B cell (primary cell): ENCODE measurements around the gene GRAP. TPM values are rescaled to one million over a fixed set of nuclear protein-coding genes. Genes with fewer than 3 reads are reported as not detected.

Source experiments
- ATAC-seq: fragments of 200-7000 bp; cut with Tn5 transposase; one replicate; pipeline ENCODE4 v1.10.0; 2021; ENCODE audit warnings: low read depth, mild to moderate bottlenecking, moderate number of reproducible peaks, moderate library complexity
- CTCF ChIA-PET: fragments of 350-600 bp; sonication (Branson Sonifier 250); formaldehyde crosslinking; loops from one replicate; lab custom pipeline; 2021; ENCODE audit warnings: antibody characterized with exemption, inconsistent platforms; lab: Charles Lee
- POLR2A ChIA-PET: fragments of 350-600 bp; sonication (Branson Sonifier 250); formaldehyde crosslinking; loops from one replicate; lab custom pipeline; 2021; ENCODE audit warnings: antibody characterized with exemption; lab: Charles Lee
- DNase-seq: peaks from one replicate; pipeline ENCODE4 v3.0.0; 2013
- H2AFZ ChIP-seq: 2 replicates; pipeline ENCODE4 v1.6.1; 2012; ENCODE audit warnings: mild to moderate bottlenecking, low read depth, low read length; ENCODE audit not compliant: insufficient read depth, poor library complexity, severe bottlenecking
- H3K27ac ChIP-seq, 2 donors: 1 replicate in 1 of 2; 2 replicates in 1 of 2; pipeline ENCODE4 v1.5.1; 2012 to 2013; ENCODE audit warnings: low read length in 2 of 2, mild to moderate bottlenecking in 2 of 2, moderate library complexity in 1 of 2
- H3K27me3 ChIP-seq, 4 experiments: fragments of 200-600 bp in 1 of 4; sonication (generic) in 1 of 4; replicated peaks in 1 of 4; 1 replicate in 2 of 4; 2 replicates in 2 of 4; pipeline versions ENCODE4 v1.6.1 to v1.7.0; 2013 to 2016; ENCODE audit warnings: low read length in 3 of 4, mild to moderate bottlenecking in 2 of 4, mixed read lengths in 1 of 4, moderate library complexity in 1 of 4; ENCODE audit not compliant: insufficient read depth in 4 of 4, control insufficient read depth in 3 of 4; ENCODE audit errors: control extremely low read depth in 1 of 4
- H3K36me3 ChIP-seq, 2 experiments: replicated peaks in 1 of 2; 1 replicate in 1 of 2; 2 replicates in 1 of 2; pipeline versions ENCODE4 v1.6.1 to v1.7.1; 2013; ENCODE audit warnings: low read length in 1 of 2; ENCODE audit not compliant: insufficient read depth in 2 of 2, control insufficient read depth in 1 of 2; ENCODE audit errors: control extremely low read depth in 1 of 2, extremely low read depth in 1 of 2
- H3K4me1 ChIP-seq, 2 donors: fragments of 200-600 bp in 1 of 2; sonication (generic) in 1 of 2; 1 replicate in 1 of 2; 2 replicates in 1 of 2; pipeline versions ENCODE4 v1.5.1 to v1.6.1; 2013 to 2017; ENCODE audit warnings: low read length in 2 of 2; ENCODE audit not compliant: control insufficient read depth in 2 of 2, insufficient read depth in 2 of 2
- H3K4me2 ChIP-seq: replicated peaks from 2 replicates; pipeline ENCODE3; 2012; ENCODE audit warnings: mild to moderate bottlenecking, low read depth, low read length; ENCODE audit not compliant: poor library complexity, severe bottlenecking
- H3K4me3 ChIP-seq, 5 experiments: fragments of 200-600 bp in 1 of 5; sonication (generic) in 1 of 5; 1 replicate in 3 of 5; 2 replicates in 2 of 5; pipeline versions ENCODE4 v1.5.1 to v1.7.0; 2011 to 2016; ENCODE audit warnings: low read length in 4 of 5, mild to moderate bottlenecking in 4 of 5, low read depth in 2 of 5, control low read depth in 1 of 5, moderate library complexity in 1 of 5; ENCODE audit not compliant: insufficient read depth in 1 of 5; ENCODE audit errors: control extremely low read depth in 1 of 5, extremely low read depth in 1 of 5
- H3K79me2 ChIP-seq: fragments of 200-600 bp; sonication (generic); one replicate; pipeline ENCODE4 v1.6.0; 2016; ENCODE audit warnings: low read length; ENCODE audit not compliant: control insufficient read depth, insufficient read depth
- H3K9ac ChIP-seq: fragments of 200-600 bp; sonication (generic); 2 replicates; pipeline ENCODE4 v1.6.1; 2017; ENCODE audit warnings: mild to moderate bottlenecking, low read length, moderate library complexity
- H3K9me3 ChIP-seq, 3 donors: one replicate each; pipeline versions ENCODE4 v1.6.1 to v1.7.1; 2013; ENCODE audit warnings: low read length in 2 of 3; ENCODE audit not compliant: control insufficient read depth in 2 of 3, insufficient read depth in 1 of 3; ENCODE audit errors: control extremely low read depth in 1 of 3
- H4K20me1 ChIP-seq: 2 replicates; pipeline ENCODE4 v1.6.0; 2012; ENCODE audit warnings: mild to moderate bottlenecking, low read length; ENCODE audit not compliant: insufficient read depth, control insufficient read depth, poor library complexity, severe bottlenecking
- H3K27ac Mint-ChIP-seq: one replicate; pipeline ENCODE4 v1.8.0; 2021; ENCODE audit warnings: mixed read lengths
- H3K27me3 Mint-ChIP-seq: one replicate; pipeline ENCODE4 v1.8.0; 2021; ENCODE audit warnings: mixed read lengths
- H3K4me1 Mint-ChIP-seq: one replicate; pipeline ENCODE4 v1.8.0; 2021; ENCODE audit warnings: mixed read lengths
- H3K4me3 Mint-ChIP-seq: one replicate; pipeline ENCODE4 v1.8.0; 2021; ENCODE audit warnings: mixed read lengths
- H3K9me3 Mint-ChIP-seq: one replicate; pipeline ENCODE4 v1.8.0; 2022; ENCODE audit warnings: mixed read lengths; ENCODE audit not compliant: insufficient read depth
- EZH2 ChIP-seq: IDR thresholded peaks from 2 replicates; pipeline ENCODE4 v1.6.1; 2012; ENCODE audit warnings: borderline replicate concordance, low read depth, mild to moderate bottlenecking, moderate library complexity, low read length; ENCODE audit not compliant: insufficient read depth, poor library complexity, severe bottlenecking
- WGBS: methylation state at CpG from one replicate; pipeline ENCODE4 v1.1.5; 2013; ENCODE audit warnings: missing lambda C conversion rate; ENCODE audit not compliant: insufficient coverage; 5-methylcytosine and 5-hydroxymethylcytosine counted together
- intact Hi-C: fragments of 100-400 bp; cut with micrococcal nuclease; formaldehyde crosslinking; loops from one replicate; pipeline ENCODE4 v1.10.0; 2022
- polyA plus RNA-seq: library from polyadenylated mRNA; depleted of rRNA; stranded (reverse); fragments of >200 nt; gene quantifications from 2 replicates; pipeline ENCODE4 v1.2.3, GENCODE V29; 2012
- total RNA-seq, 2 donors: library from RNA; stranded (reverse); fragments of 120-200 nt in 1 of 2; gene quantifications; 1 replicate in 1 of 2; 2 replicates in 1 of 2; pipeline versions ENCODE4 v1.2.3 to v1.2.4, GENCODE V29; 2013 to 2022
- TF ChIP-seq, protein P1 (sequence below): fragments of 200-600 bp; IDR thresholded peaks from one replicate; pipeline ENCODE4 v1.8.0; 2022; ENCODE audit warnings: antibody characterized with exemption, mild to moderate bottlenecking

Gene GRAP
- total and polyA plus RNA-seq, 2 donors (not counting 1 experiment from before 2014, with no cell fraction given), result 59.8 to 93.2 TPM

DNA sequence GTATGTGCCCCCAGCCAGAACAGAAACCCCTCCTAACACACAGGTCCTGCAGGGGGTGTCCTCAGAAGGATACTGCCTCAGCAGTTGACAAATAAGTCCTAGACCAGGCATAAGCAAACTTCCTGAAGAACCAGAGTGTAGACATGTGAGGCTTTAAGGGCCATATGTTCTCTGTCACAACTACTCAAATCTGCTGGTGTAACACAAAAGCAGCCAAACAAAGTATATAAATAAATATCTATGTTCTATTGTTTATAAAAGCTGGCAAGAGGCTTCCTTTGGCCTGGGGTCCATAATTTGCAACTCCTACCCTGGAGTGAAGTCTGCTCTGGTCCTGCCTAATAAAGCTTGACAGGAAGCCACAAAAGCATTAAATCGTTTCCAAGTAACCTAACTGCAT, 52.1 kb downstream of the GRAP start:
- no peak for TF ChIP-seq EZH2
- TF ChIP-seq, protein P1, sequence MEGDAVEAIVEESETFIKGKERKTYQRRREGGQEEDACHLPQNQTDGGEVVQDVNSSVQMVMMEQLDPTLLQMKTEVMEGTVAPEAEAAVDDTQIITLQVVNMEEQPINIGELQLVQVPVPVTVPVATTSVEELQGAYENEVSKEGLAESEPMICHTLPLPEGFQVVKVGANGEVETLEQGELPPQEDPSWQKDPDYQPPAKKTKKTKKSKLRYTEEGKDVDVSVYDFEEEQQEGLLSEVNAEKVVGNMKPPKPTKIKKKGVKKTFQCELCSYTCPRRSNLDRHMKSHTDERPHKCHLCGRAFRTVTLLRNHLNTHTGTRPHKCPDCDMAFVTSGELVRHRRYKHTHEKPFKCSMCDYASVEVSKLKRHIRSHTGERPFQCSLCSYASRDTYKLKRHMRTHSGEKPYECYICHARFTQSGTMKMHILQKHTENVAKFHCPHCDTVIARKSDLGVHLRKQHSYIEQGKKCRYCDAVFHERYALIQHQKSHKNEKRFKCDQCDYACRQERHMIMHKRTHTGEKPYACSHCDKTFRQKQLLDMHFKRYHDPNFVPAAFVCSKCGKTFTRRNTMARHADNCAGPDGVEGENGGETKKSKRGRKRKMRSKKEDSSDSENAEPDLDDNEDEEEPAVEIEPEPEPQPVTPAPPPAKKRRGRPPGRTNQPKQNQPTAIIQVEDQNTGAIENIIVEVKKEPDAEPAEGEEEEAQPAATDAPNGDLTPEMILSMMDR, result no peak
- Histone ChIP-seq H3K79me2 (peaks cover 27% of the 10 kb centered on the region), H3K36me3 (peaks cover 0 to 8% of the 10 kb centered on the region in 2 experiments), H3K4me1 (peaks cover 24 to 27% of the 10 kb centered on the region in 2 donors), H2AFZ (no peak overlapping the region), H3K9me3 (peaks cover 2 to 10% (median 4%) of the 10 kb centered on the region in 3 donors), H4K20me1 (peaks cover 72% of the 10 kb centered on the region), H3K4me2 (no peak overlapping the region), H3K27ac (no peak overlapping the region), H3K4me3 (no peak overlapping the region), H3K27me3 (no peaks in the 10 kb centered on the region), H3K9ac (no peak overlapping the region)
- Mint-ChIP-seq H3K4me3 (no peak overlapping the region), H3K4me1 (peaks cover 21% of the 10 kb centered on the region), H3K27ac (no peak overlapping the region), H3K27me3 (no peaks in the 10 kb centered on the region), H3K9me3 (no peaks in the 10 kb centered on the region)
- DNase-seq (no peak), ATAC-seq (no peak)
- CTCF ChIA-PET, result no interaction called here
- POLR2A ChIA-PET, result no interaction called here
- intact Hi-C loops, result no loop called here
- WGBS, result 40% methylated on average over 1 of the region's 1 CpG

DNA sequence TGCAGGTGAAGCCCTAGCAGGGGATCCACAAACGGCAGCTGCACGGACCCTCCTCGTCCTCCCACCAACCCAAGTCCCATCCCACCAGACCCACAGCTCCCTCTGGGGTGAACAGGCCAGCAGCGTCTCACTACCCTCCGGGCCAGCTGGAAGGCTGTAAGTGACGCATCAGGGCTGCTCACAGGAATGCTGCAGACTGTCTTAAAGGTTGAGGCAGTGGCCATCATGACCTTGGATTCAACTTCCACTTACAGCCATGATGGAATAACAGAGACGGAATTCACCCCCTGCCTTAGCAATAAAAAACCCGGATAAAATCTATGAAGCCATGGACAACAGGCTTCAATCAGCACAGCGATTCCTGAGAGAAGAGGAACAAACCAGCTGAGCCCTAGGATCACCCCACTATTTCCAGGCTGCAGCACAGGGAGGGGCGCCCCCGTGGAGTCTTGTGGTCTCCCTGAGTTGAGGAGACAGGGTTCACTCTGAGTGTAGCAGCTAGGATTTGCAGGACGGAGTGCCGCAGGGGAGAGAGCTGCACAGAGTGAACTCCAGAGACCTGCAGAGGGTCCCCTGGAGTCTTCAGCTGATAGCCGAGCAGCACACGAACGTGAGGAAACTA, 52.7 kb downstream of the GRAP start:
- CTCF ChIA-PET, result no interaction called here
- H4K20me1 ChIP-seq, result peaks cover 72% of the 10 kb centered on the region
- H3K27ac ChIP-seq, result no peak overlapping the region
- intact Hi-C loops, result loop anchor here (1.0 kb wide), 1 partner anchor 10 kb away; the partner anchor contains the start of gene FAM83G
- TF ChIP-seq, protein P1, result no peak
- TF ChIP-seq EZH2, result no peak
- no peaks in the 10 kb centered on the region for H3K27me3 Mint-ChIP-seq
- no peak overlapping the region for H2AFZ ChIP-seq
- H3K36me3 ChIP-seq, result peaks cover 0 to 8% of the 10 kb centered on the region in 2 experiments
- WGBS, result 87% methylated on average over 15 of the region's 16 CpGs
- peaks cover 2 to 10% (median 4%) of the 10 kb centered on the region in 3 donors for H3K9me3 ChIP-seq
- no peak overlapping the region for H3K4me3 ChIP-seq
- H3K79me2 ChIP-seq, result peaks cover 27% of the 10 kb centered on the region
- peaks cover 24 to 27% of the 10 kb centered on the region in 2 donors for H3K4me1 ChIP-seq
- POLR2A ChIA-PET, result no interaction called here
- H3K4me1 Mint-ChIP-seq, result peaks cover 21% of the 10 kb centered on the region
- H3K27ac Mint-ChIP-seq, result no peak overlapping the region
- DNase-seq (no peak), ATAC-seq (no peak)
- no peaks in the 10 kb centered on the region for H3K9me3 Mint-ChIP-seq
- no peak overlapping the region for H3K9ac ChIP-seq
- H3K4me2 ChIP-seq, result peak overlapping the region; percentile 68
- no peaks in the 10 kb centered on the region for H3K27me3 ChIP-seq
- no peak overlapping the region for H3K4me3 Mint-ChIP-seq
